ENCODE measurements around the gene EIF5B.
"Not testable (repeated sequence)": the region's sequence is repeated elsewhere in the genome, so short reads cannot be mapped to it uniquely, and the experiment has no call there.

Gene EIF5B

GRCh38 chr2:99337113-99338028, at the start of gene EIF5B:
Gene EIF5B, plus strand, starts transcription at chr2:99337389. Its CDS starts 166 bp downstream, at chr2:99337555.
- DNase-seq, result peak; percentile 94

DNA sequence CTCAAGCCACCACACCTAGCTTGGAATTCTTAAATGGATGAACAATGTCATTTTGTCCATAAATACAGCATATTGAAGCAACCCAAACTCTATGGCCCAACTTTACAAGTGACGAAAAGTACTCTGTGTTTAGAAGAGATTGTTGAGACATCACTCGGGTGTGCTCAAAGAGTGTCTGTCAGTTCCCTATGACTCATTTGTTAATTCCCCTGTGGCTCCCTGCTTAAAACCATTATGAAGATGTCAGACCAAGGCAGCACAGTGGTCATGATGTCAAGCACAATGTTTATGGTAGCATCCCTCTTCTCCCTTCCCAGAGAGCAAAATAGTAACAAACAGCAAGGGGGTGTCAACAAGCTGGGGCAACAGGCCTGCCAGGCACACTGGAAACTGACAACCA, 39.2 kb upstream of the EIF5B start:
- DNase-seq, result no peak

- DNase-seq, result no peak
Observed at GRCh38 chr2:99299580-99299979, 37.6 kb upstream of the EIF5B start.

DNA sequence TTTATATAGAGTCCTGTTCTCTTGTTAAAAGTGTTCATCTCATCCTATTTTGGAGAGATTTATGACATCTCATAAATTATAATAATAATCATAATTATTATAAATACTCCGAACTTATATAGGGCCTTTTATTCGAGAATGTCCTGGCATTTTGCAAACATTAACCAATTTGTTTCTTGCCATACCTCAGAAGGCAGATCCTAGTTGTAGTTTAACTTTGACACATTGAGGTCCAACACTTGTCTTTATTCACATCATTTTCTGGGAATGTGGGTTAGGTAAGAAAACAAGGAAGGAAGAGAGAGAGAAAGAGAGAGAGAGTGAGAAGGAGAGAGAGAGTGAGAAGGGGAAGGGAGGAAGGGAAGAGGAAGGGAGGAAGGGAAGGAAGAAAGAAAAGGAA, 36.1 kb upstream of the EIF5B start, which contains the start of gene LYG1:
Gene LYG1, minus strand, starts transcription at position 101 of the 400 bp plus-strand sequence. CDS start 5,527 bp downstream, outside the sequence.
- not testable (repeated sequence) for DNase-seq

DNA sequence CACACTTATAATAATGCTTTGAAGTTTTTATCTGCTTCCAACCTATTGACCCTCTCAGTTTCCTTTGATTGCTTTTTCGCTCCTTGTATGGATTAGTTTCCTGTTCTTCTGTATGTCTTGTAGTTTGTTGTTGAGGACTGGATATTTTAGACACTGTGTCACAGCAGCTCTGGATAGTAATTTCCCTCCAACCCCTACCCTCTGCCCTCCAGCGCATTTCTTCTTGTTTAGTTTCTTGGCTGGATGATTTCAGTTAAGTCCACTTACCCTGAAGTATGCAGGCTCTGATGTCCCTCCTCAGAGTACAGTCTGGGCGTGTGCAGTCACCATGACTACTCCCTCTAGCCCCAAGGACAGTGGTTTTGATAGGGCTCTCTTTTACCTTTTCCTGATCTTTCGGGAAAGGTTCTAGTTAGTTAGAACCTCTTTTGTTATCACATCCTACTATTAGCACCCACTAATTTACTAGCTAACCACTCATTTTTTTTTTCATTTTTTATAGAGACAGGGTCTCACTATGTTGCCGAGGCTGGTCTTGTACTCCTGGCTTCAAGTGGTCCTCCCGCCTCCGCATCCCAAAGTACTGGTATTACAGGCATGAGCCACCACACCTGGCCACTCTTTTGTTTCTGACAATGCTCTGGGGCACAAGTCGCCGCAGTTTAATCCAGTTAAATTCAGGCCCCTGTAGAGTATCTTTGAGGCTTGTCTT, 19.9 kb upstream of the EIF5B start:
- no peak for DNase-seq

- not testable (repeated sequence) for DNase-seq
Observed at GRCh38 chr2:99317873-99318200, 19.4 kb upstream of the EIF5B start.

- DNase-seq, result no peak
Observed at GRCh38 chr2:99325384-99325783, 11.8 kb upstream of the EIF5B start.

DNA sequence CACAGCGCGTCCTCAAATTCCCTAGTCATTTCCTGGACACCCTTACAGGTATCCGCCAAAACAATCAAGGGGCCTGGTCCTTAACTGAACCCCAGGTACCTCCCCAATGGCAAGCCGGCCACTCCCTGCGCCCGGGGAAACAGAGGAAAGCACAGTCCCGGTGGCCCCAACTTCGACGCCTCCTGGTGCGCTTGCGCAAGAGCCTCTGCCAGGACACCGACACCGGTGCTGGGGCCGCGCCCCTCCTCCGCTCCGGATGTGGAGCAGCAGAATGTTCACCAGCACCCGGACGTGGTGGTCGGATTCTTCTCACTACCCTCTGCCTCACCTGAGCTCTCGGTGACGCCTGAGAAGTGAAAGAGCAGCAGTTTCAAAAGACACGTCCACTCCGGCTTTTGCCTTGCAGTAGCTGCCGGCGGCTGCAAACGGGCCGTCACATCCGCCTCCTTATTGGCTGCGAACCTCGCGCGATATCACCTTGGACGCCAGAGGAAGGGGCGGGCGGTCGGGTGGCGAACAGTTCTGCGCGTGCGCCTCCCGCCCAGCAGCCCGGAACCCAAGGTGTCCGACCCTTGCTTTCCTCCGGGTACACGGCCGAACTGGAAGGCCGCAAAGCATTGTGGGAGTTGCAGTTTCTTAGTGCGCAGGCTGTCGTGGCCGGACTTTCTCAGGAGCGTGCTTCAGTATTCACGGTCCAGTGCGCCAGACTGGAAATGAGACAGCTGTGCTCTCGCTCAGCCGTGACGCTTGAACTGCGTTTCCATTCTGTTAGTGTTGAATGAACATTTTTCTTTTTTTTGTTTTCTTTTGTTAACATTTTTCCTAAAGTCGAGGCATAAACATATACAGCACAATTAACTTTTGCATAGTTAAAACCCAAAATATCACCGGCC, 1.0 kb upstream of the EIF5B start, which contains the start of gene TXNDC9:
Gene TXNDC9, minus strand, starts transcription at position 423 of the 893 bp plus-strand sequence. CDS start 3,123 bp downstream, outside the sequence.
- DNase-seq, result peak; percentile 97

DNA sequence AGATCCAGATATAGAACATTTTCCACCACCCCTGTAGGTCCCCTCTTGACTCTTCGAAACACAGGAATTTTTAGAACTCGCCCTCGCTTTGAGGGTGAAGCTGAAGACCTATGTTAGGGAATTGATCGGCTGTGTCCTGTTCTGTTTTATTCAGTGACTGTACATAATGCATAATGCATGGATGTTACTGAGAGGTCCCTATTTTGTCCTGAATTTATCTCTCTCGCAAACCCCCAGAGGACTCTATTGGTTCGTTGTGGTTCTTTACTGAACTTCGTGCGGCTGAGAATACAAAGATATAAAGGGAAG, 431 bp upstream of the EIF5B start:
- DNase-seq, result no peak

- DNase-seq, result no peak
Observed at GRCh38 chr2:99338029-99338585, 918 bp downstream of the EIF5B start.

DNA sequence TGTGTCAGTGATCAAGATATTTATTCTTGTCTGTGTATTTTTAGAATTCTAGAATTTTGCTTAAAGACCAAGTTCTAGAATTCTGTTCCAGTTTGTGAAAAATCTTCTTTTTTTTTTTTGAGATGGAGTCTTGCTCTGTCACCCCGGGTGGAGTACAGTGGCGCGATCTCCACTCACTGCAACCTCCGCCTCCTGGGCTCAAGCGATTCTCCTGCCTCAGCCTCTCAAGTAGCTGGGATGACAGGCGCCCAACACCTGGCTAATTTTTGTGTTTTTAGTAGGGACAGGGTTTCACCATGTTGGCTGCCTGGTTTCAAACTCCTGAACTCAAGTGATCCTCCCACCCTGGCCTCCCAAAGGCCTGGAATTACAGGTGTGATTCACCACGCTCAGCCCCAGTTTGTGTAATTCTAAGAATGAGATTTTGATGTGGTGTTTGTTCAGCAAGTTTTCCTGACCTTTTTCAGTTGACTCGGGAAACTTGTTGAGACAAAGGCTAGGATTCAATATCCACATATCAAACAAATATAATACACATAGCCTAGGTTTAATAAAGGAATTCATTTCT, 3.6 kb downstream of the EIF5B start:
- DNase-seq, result no peak

- no peak for DNase-seq
Observed at GRCh38 chr2:99342536-99342935, 5.3 kb downstream of the EIF5B start.

GRCh38 chr2:99345446-99345845, 8.3 kb downstream of the EIF5B start:
- not testable (repeated sequence) for DNase-seq

- no peak for DNase-seq
Observed at GRCh38 chr2:99346218-99346617, 9.0 kb downstream of the EIF5B start.

- no peak for DNase-seq
Observed at GRCh38 chr2:99348173-99348572, 11.0 kb downstream of the EIF5B start.

- DNase-seq, result no peak
Observed at GRCh38 chr2:99350194-99350593, 13.0 kb downstream of the EIF5B start.

GRCh38 chr2:99354070-99354469, 16.9 kb downstream of the EIF5B start:
- DNase-seq, result no peak

- DNase-seq, result not testable (repeated sequence)
Observed at GRCh38 chr2:99354825-99355224, 17.6 kb downstream of the EIF5B start.

- DNase-seq, result no peak
Observed at GRCh38 chr2:99356853-99357252, 19.7 kb downstream of the EIF5B start.

DNA sequence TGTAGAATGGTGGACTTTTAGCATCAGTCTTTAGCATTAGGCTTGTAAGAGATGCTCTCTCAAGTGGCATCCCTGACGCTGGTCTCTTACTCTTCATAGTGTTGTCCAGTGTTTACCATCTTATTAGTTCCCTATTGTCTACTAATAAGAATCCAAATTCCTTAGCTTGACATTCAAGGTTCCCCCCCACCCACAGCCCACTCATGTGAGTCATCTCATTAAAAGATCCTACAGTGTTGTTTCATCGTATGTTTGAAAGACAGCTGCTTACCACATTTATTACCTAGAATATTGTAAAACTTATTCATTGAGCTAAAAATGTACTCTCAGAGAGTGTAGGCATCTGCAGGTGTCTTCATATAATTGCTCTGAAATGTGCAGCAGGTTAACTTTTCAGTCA, 28.5 kb downstream of the EIF5B start:
- DNase-seq, result no peak

DNA sequence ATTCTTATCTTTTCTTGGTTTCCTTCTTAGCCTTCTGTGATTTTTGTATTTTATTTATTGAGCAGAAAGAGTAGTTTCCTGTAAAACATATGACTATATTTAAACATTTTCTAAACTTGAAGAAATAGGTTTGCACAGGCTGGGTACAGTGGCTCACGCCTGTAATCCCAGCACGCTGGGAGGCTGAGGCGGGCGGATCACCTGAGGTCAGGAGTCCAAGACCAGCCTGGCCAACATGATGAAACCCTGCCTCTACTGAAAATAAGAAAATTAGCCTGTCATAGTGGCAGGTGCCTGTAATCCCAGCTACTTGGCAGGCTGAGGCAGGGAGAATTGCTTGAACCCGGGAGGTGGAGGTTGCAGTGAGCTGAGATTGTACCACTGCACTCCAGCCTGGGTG, 31.7 kb downstream of the EIF5B start:
- not testable (repeated sequence) for DNase-seq

DNA sequence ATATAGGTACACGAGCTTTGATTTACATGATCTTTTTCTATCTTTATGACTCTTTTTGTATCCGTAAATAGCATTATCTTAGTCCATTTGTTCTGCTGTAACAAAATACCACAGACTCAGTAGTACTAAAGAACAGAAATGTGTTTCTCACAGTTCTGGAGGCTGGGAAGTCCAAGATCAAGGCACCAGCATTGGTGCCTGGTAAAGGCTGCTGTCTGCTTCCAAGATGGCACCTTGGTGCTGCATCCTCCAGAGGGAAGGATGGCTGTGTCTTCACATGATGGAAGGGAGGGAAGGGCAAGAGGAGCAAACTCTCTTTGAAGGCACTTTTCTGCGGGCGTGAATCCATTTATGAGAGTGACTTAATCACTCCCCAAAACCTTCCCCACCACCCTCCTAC, 36.0 kb downstream of the EIF5B start:
- DNase-seq, result no peak
